ENCODE measurements around the gene CARD16. TPM values are rescaled to one million over a fixed set of nuclear protein-coding genes. Genes with fewer than 3 reads are reported as not detected.

The CARD16 gene
- total and polyA plus RNA-seq, 7 donors = 1.1 to 119 (median 11.6) TPM

GRCh38 chr11:105027678-105028077, 17.5 kb downstream of the CARD16 start:
- no peak for DNase-seq
- intact Hi-C loops (cut with DNase I) = no loop called here
- H3K27me3 ChIP-seq = no peaks in the 10 kb centered on the region
- peaks cover 0 to 14% (median 5%) of the 10 kb centered on the region in 4 donors for H3K36me3 ChIP-seq
- WGBS, 2 donors = 54 to 59% methylated on average over 3 of the region's 3 CpGs
- TF ChIP-seq CTCF (IDR thresholded peaks at IDR 0.05) (no peak), POLR2AphosphoS5 (IDR thresholded peaks at IDR 0.05) (no peak), EP300 (IDR thresholded peaks at IDR 0.05) (no peak), POLR2A (IDR thresholded peaks at IDR 0.05) (no peak)
- no peaks in the 10 kb centered on the region for H3K9me3 ChIP-seq
- H3K4me1 ChIP-seq = no peaks in the 10 kb centered on the region
- no peak overlapping the region for H3K4me3 ChIP-seq
- no peak overlapping the region for H3K27ac ChIP-seq

GRCh38 chr11:105024394-105024793, 20.7 kb downstream of the CARD16 start:
- DNase-seq = no peak
- no peak for TF ChIP-seq POLR2A (IDR thresholded peaks at IDR 0.05)
- no peak for TF ChIP-seq POLR2AphosphoS5 (IDR thresholded peaks at IDR 0.05)
- TF ChIP-seq CTCF (IDR thresholded peaks at IDR 0.05) = no peak
- TF ChIP-seq EP300 (IDR thresholded peaks at IDR 0.05) = no peak
- H3K4me3 ChIP-seq = no peak overlapping the region
- intact Hi-C loops (cut with DNase I) = no loop called here
- no peaks in the 10 kb centered on the region for H3K9me3 ChIP-seq
- no peaks in the 10 kb centered on the region for H3K4me1 ChIP-seq
- H3K36me3 ChIP-seq = peaks cover 0 to 14% (median 3%) of the 10 kb centered on the region in 4 donors
- no peaks in the 10 kb centered on the region for H3K27me3 ChIP-seq
- H3K27ac ChIP-seq = no peak overlapping the region
- 68 to 88% methylated on average over 1 of the region's 1 CpG for WGBS, 2 donors

- intact Hi-C loops (cut with DNase I) = no loop called here
- H3K27ac ChIP-seq = no peak within 1 kb of the TSS
These were observed 22.1 kb downstream of the CARD16 start, which contains the start of gene CASP5 for GRCh38 chr11:105023003-105023402. Gene CASP5, minus strand, starts transcription at chr11:105023168. Its CDS starts 32 bp downstream, at chr11:105023136.

GRCh38 chr11:105022527-105022926, 22.6 kb downstream of the CARD16 start:
- no peak for TF ChIP-seq EP300 (IDR thresholded peaks at IDR 0.05)
- TF ChIP-seq POLR2AphosphoS5 (IDR thresholded peaks at IDR 0.05) = no peak
- TF ChIP-seq POLR2A (IDR thresholded peaks at IDR 0.05) = no peak
- TF ChIP-seq CTCF (IDR thresholded peaks at IDR 0.05) = no peak
- no peak overlapping the region for H3K27ac ChIP-seq

More at GRCh38 chr11:105023003-105023402, 22.1 kb downstream of the CARD16 start, which contains the start of gene CASP5:
- peaks cover 0 to 11% (median 3%) of the 10 kb centered on the region in 4 donors for H3K36me3 ChIP-seq
- TF ChIP-seq EP300 (IDR thresholded peaks at IDR 0.05) = no peak
- no peak for TF ChIP-seq POLR2A (IDR thresholded peaks at IDR 0.05)
- no peak for TF ChIP-seq POLR2AphosphoS5 (IDR thresholded peaks at IDR 0.05)
- TF ChIP-seq CTCF (IDR thresholded peaks at IDR 0.05) = no peak
- H3K4me3 ChIP-seq = no peak within 1 kb of the TSS
- no peak for DNase-seq
- H3K4me1 ChIP-seq = no peaks in the 10 kb centered on the region
- H3K9me3 ChIP-seq = no peaks in the 10 kb centered on the region
- no peaks in the 10 kb centered on the region for H3K27me3 ChIP-seq

GRCh38 chr11:105007463-105007862, 37.7 kb downstream of the CARD16 start:
- TF ChIP-seq CTCF (IDR thresholded peaks at IDR 0.05) (no peak), EP300 (IDR thresholded peaks at IDR 0.05) (no peak), POLR2AphosphoS5 (IDR thresholded peaks at IDR 0.05) (no peak), POLR2A (IDR thresholded peaks at IDR 0.05) (no peak)
- Histone ChIP-seq H3K4me1 (no peaks in the 10 kb centered on the region), H3K36me3 (no peaks in the 10 kb centered on the region), H3K4me3 (no peak overlapping the region), H3K27ac (no peak overlapping the region), H3K27me3 (no peaks in the 10 kb centered on the region), H3K9me3 (no peaks in the 10 kb centered on the region)
- intact Hi-C loops (cut with DNase I) = no loop called here
- no peak for DNase-seq

More at GRCh38 chr11:105022527-105022926, 22.6 kb downstream of the CARD16 start:
- Histone ChIP-seq H3K4me1 (no peaks in the 10 kb centered on the region), H3K27me3 (no peaks in the 10 kb centered on the region), H3K4me3 (no peak overlapping the region), H3K36me3 (peaks cover 0 to 11% (median 3%) of the 10 kb centered on the region in 4 donors), H3K9me3 (no peaks in the 10 kb centered on the region)
- DNase-seq = no peak
- intact Hi-C loops (cut with DNase I) = no loop called here
- WGBS, 2 donors = 11 to 35% methylated on average over 2 of the region's 2 CpGs

All from sigmoid colon (tissue), 7 donors.